HG03280 (cell line): ENCODE measurements around the gene LHFPL6.
"Not testable (repeated sequence)": the region's sequence is repeated elsewhere in the genome, so short reads cannot be mapped to it uniquely, and the experiment has no call there.

ENCODE experiments used
- ATAC-seq: cut with Tn5 transposase; IDR thresholded peaks from one replicate; pipeline ENCODE4 v1.9.1; 2021; ENCODE audit warnings: mild to moderate bottlenecking, moderate library complexity; ENCODE audit not compliant: unreplicated experiment

Gene LHFPL6

DNA sequence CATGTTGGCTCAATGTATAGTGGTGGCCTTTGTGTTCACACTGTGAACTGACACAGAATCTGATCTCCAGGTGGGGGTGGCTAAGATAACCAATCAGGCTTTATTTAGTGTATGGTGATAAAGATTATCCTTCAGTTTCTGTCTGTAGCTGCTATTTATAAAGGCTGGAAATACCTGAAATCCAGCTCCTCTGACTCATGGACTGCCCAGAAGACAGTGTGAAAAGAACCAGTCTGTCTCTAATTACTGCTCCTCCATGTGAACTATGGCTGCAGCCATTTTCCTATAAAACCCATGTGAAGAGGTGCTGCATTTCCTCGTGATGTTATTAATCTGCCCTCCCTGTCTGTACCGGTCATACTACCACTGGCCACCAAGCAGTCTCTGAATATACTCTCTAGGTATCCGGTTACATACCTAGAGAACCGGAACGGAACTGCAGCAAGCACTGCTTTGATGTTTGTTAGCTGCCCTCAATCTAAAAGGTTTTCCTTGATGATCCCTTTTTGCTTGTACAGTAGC is 238.0 kb downstream of the LHFPL6 start:
- no peak for ATAC-seq

DNA sequence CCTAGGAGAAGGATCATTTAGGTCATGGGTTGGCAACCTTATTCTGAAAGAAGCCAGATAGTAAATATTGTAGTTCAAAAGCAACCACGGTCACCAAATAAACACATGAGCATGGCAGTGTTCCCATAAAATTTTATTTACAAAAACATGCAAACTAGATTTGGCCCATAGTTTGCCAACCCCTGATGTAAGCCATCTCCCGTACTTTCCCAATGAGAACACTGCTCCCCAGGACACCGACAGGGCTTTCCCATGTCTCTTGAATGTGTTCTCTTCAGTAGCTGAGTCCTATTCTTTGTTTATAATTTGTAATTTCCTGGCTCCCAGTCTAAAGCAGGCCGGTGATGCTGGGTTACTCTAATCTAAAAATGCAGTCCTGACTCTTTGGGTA is 239.6 kb downstream of the LHFPL6 start:
- no peak for ATAC-seq

DNA sequence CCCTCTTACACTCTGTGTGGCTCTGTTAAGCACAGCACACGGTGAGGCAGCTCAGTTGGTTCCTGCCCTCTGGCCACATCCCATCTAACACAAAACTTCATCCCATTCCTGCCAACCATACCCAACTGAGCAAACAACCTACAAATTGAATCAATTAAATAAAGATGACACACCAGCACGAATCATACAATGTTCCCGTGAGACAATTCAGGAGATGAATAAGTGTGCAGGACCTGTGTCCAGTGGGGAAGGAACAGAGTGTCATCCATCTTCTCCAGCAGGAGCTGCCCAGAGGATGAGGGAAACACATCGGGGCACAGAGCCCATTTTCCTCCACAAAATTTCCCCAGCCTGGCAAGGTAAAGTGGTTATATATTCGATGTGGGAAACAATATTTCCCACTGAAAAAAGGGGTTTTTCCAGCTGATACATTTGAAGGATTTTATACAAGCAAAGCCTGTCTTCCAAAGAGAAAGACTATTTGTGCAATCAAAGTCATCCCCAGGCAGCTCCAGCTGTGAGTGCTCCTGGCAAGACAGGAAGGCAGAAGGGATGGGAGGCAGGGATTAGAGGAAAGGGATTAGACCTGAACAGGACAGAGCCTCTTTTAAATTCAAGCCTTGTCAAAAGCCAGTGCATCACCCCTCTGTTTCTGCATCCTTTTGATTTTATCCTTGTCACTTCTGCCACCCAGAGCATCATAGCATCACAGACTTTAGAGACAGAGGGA is 240.2 kb downstream of the LHFPL6 start:
- ATAC-seq, result no peak

DNA sequence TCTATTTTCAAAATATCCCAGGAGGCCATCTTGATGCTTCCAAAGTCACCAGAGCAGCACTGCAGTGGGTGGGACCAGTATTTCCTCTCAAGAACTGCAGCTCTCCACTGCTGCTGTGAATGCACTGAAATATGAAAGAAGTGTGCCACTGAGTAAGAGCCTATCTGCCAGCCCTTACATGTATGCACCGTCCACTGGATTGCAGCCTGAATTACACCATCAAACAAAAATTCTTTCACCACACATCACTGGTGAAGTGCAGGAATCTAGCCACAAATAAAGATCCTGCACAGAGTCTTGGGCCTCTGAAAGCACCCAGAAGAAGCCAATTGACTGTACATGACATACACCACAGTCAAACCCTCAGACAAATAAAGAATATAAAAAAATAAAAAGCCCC is 249.0 kb downstream of the LHFPL6 start:
- ATAC-seq, result no peak

DNA sequence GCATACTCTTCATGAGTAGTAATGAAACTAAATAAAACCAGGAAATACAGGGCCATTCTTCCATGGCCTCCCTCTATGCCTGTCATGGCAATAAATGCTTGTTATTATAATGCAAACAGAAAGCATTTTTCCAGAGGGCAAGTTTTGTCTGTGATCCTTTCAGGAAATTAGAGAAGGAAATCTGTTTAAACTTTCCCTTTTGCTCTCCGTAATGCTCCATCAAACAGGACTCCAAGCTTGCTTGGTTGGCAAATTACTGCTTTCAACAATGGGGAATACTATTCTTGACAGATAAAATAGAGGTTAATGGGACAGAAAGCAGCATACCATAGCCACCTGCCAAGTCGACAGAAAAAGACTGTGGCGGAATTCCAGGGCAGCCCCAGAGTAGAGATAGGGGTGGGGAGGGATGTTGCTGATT is 252.5 kb downstream of the LHFPL6 start:
- ATAC-seq, result no peak

- ATAC-seq, result no peak
These were observed 253.5 kb downstream of the LHFPL6 start for GRCh38 chr13:39349391-39349960.

- no peak for ATAC-seq
These were observed 254.8 kb downstream of the LHFPL6 start for GRCh38 chr13:39347926-39348901.

DNA sequence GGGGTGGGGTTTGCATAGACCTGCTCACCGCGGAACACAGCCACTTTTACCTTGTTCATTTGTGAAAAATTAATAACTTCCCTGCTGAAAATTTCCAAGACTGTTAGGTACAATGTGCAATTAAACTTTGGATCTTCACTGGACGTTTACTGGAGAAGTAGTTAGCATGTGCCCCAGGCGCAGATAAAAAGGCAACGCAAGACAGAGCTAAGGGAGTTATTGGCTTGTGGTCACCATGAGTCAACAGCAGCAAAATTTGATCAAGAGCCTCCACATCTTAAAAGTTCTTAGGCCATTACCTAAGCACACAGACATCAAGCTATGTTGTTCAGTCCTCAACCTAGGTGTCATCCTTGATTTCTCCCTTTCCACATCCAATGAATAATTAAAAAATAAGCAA is 257.0 kb downstream of the LHFPL6 start:
- no peak for ATAC-seq

GRCh38 chr13:39341251-39341650 is 261.7 kb downstream of the LHFPL6 start:
- ATAC-seq, result no peak

GRCh38 chr13:39338114-39338513 is 264.9 kb downstream of the LHFPL6 start:
- not testable (repeated sequence) for ATAC-seq

DNA sequence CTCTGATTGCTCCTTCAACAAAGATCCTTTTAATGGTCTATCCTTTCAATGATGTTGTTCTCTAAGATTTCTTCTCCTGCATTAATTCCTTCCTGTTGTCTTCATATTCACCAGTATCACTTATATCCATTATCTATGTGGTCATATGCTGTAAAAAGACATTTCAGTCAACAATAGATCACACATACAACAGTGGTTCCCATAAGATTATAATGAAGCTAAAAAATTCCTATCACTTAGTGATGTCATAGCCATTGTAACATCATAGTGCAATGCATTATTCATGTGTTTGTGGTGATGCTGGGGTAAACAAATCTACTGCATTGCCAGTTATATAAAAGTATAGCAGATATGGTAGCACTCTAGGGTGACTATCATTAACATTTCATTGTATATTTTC is 266.1 kb downstream of the LHFPL6 start:
- no peak for ATAC-seq

DNA sequence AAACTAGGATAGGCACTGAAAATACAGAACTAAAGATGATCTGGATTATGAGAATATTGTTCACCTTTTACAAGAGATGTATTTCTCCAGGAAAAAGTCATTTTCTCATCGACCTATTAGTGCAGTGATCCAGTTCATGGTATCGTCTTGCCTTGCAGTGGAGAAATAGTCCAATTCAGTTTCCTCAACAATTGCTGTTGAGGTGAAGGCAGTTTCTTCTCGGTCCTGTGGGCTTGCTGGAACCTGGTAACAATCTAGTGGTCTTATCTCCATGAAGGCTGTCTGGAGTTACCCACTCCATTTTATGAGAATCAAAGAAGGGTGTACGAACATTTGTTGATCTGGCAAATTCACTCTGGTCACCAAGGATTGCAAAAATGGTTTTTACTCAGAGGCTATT is 266.8 kb downstream of the LHFPL6 start:
- no peak for ATAC-seq

GRCh38 chr13:39335721-39336120 is 267.3 kb downstream of the LHFPL6 start:
- no peak for ATAC-seq

GRCh38 chr13:39330504-39330903 is 272.5 kb downstream of the LHFPL6 start:
- ATAC-seq, result no peak

DNA sequence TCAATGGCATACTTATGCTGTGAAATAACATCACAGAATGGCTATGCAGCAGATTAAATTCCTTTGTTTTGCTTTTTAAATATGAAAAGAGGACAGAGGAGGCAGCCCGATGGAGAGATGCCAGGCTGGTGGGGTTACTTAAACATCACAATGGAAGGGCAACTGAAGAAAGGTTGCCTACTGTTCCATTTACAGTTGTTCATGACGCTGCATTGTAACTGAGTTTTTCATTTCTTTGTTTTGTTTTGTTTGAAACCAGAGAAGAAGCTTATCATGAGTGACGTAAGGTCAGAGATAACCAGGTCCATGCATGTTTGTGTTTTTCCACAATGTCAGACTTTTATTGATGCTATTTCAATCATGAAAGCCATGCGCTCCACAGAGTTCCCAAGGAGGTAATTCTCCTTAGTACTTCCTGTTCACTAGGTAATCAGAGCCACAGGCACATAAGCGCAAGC is 273.8 kb downstream of the LHFPL6 start:
- no peak for ATAC-seq

DNA sequence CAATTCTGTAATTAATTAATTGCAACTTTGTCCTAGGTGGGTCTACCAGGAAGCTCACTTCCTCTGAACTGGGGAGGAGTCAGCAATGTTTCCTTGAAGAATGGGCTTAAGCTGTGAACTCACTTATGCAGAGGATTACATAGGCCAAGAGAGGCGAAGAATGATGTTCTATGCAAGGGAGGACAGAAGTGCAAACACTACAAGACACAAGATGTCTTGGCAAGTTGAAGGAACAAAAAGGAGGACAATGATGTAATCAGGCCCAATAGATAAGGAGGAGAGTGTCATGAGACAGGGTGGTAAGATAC is 275.9 kb downstream of the LHFPL6 start:
- no peak for ATAC-seq

DNA sequence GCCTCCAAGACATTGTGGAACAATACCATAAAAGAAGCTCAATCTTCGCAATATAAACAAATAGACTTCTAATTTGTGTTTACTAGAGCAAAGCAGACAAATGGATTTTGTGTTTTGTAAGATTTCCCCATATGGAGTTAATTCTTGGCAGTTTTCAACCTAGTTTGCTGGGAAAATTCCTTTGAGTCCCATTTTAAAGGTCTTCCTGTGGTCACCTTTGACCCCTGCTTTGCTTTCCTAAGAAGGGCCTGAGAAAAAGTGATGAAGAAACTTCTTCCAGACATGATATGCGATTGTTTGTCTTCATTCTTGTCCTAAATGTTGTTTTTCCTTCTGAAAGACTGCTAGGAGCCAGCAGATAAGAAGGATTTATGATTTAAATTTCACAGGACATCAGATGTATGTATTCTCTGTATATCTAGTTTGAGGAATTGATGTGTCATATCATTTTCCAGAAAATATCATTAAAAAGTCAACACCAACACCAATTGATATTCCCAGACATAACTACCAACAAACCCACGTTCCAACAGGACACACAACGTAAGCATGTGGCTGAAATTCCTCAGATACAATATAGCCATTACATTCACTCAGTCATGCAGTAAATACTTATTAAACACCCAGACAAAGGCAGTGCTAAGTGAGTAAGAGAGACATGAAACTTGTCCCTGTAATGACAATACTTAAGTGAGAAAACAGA is 276.4 kb downstream of the LHFPL6 start:
- ATAC-seq, result no peak

DNA sequence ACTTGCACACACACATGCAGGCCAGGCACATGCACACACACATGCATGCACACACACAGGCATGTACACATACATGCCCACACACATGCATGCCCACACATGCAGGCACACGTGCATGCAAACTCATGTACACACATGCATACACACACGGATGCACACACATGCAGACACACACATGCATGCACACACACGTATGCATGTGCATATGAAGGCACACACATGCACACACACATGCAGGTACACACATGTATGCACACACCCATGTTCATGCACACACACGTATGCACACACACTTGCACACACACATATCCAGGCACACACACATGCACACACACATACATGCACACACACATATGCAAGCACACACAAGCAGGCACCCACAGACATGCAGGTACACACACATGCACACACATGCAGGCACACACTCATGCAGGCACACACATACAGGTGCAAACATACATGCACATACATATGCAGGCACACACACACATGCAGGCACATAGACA is 278.1 kb downstream of the LHFPL6 start:
- no peak for ATAC-seq

GRCh38 chr13:39322836-39323585 is 280.0 kb downstream of the LHFPL6 start:
- no peak for ATAC-seq

DNA sequence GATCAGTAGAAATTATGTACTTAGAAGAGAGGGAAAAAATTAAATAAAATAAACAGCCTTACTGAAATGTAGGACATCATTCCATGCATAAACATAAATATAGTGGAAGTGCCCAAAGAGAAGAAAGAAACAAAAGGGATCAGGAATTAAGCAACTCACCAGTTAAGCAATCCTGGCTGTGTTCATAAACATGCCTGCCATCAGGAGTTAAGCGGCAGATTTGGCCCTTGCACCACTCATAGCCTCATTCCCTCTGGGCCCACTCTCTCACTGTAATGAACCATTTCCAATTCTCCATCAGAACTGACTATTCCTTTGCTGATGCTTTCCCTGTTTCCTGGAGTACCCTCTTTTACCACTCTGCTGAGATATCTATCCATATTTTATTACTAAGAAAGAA is 281.4 kb downstream of the LHFPL6 start:
- ATAC-seq, result no peak
